NCI-H1417 (cell line): ENCODE measurements around the gene CCR2.
"Not testable (repeated sequence)": the region's sequence is repeated elsewhere in the genome, so short reads cannot be mapped to it uniquely, and the experiment has no call there.

ENCODE experiments used
- DNase-seq, 3 experiments: peaks; one replicate each; lab custom pipeline; 2025; lab: John Stamatoyannopoulos, UW

Gene CCR2

DNA sequence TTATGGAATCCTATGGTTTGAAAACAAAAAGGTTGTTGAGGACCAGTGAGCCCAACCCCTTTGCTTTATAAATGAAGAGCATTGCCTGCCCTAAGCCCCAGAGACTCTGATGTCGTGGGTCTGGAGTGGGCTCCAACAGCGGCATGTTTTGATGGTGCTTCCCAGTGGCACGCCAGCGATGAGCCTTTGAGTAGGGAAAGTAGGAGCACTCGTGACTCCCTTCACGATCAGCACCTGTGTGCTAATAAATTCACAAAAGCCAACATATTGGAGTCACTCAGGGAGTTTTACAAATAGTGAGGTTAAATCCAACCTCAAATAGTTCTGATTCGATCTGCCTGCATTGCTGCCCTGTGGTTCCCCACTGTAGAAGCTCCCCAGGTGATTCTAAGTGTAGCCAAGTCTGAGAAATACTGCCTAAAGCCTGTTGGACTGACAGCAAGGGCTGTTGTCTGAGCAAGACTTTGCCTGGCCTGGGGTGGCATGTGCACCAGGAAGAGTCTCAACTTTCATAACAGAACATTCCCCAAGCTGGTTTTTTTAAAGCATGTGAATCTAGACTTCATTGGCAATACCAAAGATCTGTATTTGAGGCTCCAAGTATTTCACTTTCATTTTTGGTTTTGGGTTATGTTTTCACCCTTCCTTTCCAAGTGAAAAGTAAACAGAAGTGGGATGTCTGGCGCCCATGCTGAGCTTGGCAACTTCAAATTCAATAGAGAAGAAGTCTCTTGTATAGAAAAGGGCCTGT, 26.7 kb downstream of the CCR2 start:
- DNase-seq: no peak

DNA sequence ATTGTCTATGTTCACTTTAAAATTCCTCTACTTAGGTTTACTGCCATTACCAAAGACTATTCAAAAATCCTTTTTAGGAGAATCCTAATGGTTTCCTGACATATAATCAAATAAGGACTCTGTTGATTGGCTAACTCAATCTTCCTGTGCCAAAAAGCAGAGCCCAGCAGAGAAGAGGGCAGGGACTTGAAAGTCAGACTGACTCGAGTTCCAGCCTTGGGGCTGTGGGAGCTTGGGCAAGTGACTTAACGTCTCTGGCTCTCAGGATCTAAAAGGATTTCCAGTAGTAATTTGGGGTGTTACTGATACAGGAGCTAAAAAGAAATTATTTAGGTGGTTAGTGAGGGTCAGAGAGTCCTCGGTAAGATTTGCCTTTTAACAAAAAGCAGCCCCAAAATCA, 27.7 kb downstream of the CCR2 start:
- no peak for DNase-seq

DNA sequence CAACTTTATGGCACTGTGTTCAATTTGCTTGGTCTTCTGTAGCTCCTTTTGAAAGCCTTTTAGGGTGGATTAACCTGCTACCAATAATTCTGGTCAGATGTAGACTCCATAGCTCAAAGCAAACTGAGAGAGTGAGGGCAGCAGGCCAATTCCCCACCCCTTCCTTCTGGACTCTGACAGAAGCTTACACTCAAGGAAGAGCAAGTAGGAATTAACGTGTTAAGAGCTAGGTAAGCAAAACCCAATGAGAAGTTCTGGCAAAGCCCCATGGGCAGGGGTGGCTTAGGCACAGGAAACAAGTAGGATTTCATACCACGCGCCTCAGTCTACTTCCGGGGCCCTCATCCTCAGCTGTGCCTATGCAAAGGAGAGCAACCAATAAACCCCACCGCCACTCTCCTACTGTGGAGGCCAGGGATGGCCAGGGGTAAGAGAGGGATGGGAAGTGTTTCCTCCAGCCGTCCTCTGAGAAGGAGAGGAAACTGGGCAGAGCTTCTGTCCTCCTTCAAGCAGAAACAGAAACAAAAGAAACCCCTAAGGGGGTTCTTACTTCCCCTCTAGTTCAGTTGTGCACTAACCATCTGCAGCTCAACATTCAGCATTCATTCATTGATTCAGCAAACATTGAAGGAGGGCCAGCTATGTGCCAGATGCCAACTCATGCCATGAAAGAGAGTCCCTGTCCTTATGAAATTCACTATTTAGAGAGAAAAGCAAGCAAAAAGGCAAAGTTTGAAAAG, 29.5 kb downstream of the CCR2 start:
- no peak for DNase-seq

DNA sequence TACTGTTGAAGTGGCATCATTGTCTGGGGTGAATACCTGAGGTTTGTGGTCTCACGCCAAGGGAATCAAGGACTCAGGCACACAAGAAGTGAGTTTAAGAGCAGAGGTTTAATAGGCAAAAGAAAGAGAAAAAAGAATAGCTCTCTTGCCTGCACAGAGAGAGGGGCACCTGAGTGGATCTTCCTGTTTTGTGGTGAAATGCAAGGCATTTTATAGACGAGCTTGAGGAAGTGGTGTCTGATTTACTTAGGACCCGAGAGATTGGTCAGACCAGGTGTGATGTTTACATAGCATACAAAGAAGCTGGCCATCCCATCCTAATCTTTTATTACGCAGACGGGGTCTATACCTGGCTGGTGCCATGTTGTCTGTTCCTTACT, 30.0 kb downstream of the CCR2 start:
- no peak for DNase-seq

DNA sequence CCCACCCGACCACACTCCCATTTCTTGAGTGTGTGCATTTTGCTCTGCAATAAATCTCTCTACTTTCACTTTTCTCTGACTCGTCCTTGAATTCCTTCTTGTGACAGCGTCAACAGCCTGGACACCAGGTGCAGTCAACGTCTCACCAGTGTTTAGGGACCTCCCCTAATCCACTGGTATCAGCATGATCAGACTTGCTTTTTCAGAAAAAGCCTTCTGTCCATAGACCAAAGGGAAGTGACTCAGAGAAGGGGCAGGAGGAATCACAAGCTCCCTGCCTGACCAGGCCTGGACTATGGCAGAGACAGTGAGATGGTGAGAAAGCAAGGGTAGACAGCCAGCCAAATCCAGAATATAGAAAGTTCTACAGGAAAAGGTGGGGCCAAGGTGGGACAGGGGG, 32.3 kb downstream of the CCR2 start:
- DNase-seq: peak; percentile 2 to 57 (median 32)

DNA sequence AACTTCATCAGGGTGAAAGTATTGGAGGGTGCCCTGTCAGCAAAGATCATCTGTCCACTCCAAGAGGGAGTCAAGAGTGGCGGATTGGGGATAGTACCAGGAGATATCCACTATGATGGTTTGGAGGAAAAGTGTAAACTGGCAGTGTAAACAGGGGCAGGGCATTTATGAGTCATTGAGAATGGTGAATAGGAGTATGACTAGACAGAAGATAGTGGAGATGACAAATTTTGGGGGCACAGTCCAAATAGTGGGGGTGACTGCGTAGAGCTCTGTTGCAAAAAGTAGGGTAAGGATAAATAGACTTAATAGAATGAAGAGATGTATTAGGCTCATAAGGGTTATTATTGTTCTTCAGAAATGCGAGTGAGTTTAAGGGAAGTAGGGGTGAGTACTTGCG, 34.9 kb downstream of the CCR2 start:
- DNase-seq: not testable (repeated sequence)

DNA sequence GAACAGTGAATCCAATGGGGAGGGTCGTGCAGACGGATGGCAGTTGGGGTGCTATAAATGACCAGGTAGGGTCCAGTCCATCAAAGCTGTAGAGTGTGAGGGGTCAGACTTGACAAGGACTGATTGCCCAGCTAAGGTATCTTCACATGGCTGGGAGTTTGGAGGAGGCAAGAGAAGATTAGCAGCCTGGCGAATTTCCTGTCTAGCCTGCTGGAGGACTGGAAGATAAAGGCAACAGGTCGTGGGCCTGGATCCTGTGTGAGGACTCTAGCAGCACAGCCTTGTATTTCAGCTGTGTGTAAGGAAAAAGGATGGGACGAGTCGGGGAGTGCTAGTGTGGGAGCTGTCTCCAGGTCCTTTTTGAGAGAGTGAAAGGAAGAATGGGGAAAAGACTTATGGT, 35.4 kb downstream of the CCR2 start:
- no peak for DNase-seq

DNA sequence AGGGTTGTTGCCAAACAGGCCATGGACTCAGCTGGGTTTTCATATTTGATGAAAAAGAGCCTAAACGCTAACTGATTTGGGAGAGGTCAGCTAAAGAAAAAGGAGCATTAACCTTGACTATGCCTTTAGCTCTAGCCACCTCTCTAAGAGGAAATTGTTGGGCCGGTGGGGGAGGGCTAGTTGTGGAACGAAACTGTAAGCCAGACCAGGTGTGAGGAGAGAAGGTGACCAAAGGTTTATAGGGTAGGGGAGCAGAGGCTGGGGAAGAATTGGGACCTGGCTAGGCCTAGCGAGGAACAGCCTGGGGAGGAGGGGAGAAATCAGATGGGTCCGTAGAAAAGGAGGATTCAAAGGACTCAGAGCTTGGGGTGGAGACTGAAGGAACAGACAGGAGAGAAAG, 37.6 kb downstream of the CCR2 start:
- DNase-seq: not testable (repeated sequence)

DNA sequence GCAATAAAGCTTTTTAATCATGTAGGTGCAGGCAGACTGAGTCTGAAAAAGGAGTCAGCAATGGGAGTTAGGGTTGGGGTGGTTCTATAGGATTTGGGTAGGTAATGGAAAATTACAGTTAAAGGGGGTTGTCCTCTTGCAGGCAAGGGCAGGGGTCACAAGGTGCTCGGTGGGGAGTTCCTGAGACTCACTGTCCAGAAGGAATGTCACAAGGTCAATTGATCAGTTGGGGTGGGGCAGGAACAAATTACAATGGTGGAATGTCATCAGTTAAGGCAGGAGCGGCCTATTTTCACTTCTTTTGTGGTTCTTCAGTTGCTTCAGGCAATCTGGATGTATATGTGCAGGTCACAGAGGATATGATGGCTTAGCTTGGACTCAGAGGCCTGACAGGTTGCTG, 39.1 kb downstream of the CCR2 start:
- no peak for DNase-seq

DNA sequence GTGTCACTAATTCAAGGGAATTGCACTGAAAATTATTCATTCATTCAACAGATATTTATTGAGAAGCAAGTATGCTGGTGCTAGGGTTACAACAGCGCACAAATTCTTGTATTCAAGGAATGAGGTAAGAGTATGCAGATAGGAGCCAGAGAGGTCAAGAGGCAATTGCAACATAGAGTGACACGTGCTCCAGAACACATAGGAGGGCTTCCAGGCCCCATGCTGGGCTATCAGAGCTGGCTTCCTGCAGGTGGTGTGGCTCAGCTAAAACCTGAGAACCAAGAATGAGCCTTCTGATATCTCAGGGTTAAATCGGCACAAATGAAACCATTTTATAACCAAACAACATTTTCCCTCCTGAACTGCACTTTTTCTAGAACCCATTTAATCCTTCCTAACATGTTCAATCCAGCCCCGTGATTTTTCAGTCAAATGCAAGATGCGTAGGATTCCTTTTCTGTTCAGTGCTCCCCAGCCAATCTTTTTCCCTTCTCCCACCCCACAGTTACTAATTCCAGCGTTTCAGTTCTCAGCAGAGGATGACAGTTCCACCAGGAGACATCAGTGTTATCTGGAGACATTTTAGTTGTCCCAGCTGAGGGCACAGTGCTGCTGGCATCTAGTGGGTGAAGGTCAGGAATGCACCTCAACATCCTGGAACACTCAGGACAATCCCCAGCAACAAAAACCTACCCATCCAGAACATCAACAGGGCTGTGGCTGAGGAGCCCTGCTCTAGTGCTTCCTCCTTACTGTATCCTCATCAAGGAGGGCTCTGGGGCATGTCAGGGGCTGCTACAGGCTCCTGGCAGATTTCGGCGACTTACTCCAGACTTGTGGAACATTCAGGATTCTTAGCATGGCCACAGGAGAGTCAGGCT, 39.9 kb downstream of the CCR2 start:
- DNase-seq: peak in 1 of 3 experiments; percentile 26

DNA sequence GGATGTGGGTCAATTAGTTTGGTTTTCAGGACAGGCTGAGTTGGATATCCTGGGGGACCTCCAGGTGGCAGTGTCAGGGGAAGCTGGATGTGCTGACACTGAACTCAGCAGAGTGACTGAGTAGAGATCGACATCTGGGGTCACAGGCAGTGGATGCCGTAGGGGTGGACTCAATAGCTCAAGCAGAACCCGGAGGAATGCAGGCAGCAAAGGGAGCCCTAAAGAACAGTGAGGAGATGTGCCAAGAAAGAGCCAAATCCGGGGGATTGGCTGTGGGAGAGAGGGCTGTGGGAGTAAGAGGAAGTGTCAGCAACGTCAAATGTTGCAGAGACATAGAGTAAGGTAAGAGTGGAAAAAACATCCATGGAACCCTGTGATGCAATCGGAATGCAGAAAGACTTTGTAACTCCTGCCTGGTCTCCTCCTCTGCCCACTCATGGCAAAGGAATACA, 41.3 kb downstream of the CCR2 start:
- no peak for DNase-seq

DNA sequence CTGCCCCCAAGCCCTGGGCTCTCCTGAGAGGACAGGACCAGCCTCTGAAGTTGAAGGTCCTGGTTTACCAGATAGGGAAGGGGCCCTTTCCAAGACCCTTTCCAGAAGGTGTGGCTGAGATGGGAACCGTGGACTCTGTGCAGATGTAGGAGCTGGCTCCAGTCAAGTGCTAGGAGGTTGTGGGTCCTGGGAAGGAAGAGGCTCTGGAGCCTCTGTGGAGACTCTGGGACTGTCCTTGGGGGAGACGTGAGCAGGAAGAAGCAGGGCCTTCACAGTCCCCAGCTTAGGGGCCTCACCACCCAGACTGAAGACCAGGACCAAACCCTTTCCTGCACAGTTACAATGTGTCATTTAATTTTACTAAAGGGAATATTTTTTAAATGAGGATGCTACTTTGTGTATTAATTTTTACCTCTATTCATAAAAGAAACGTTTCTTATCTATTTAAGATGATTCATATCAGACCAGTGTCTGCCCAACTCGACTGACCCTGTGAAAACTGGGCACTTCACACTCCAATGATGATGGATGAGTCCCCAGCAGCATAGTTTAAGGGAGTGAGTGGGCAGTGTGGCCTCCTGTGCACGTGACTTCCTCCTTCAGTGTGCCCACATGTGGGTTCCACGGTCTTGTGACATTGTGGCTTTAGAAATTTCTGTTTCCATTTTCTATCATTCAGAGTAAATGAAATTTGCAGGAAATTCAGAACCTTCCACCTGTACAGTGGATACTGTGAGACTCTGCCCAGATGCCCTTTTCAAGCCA, 42.0 kb downstream of the CCR2 start:
- no peak for DNase-seq

DNA sequence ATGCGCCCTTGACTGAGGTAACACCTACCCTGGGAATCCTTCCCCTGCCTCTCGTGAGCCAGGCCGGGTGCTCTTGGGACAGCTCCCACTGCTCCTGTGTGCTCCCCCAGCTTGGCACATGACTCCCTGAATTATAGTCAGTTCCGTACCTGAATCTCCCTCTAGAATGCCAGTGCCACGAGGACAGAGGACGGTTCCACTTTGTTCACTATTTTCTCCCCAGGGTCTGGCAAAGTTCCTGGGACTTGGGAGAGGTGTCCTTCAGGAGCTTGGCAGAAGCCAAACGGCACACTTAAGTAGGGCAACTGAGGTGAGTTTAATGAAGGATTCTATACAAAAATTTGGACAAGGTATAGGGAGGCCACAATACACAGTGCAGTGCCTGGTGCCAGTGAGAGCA, 43.2 kb downstream of the CCR2 start:
- DNase-seq: no peak

DNA sequence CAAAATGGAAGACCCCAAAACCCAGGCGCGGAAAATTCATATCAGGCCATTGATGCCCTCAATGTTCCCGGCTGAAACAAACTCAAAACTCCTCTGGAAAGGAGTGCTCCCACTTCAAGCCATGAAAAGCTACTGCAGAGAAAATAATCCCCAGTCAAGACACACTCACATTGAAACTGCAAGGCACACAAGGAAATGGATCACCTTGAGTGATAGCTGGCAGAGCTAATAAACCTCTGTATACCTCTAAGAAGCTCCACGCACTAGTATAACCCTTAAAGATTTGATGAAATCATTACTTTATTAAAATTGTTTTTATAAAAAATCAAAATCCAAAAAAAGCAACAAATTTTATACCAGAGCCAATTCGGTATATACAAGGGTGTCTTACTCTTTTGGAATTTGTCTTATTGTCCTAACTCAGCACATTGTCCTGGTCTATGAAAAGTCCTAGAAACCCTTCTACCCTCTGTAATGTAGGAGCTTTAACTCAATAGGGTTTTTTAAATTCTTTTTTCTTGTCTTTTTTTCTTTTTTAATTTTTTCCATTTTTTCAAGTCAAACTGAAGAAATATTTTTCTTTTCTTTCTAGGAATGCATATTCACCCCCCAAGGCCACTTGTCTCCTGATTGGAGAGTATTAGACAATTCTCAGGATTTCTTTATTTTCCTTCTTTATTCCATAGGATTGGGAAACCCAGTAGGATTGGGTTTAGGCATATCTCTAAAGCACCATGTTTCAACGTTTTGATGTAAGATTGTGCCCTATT, 44.5 kb downstream of the CCR2 start:
- no peak for DNase-seq

DNA sequence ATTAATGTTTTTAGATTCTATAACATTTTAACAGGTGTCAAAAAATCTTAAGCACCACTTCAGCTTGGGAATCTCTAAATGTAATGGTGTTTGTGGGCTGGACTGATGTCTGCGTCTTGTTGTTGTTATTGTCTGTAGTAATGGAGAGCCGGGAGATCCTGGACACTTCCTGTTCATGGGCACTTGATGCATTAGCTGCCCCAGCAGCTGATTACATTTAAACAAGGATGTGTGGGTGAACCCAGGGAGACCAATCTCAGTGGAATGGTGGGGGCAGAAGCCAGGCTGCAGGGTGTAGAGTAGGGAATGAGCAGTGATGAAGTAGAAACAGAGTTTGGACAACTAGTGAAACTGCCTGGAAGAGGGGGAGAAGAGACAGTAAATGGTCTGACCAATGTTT, 45.2 kb downstream of the CCR2 start:
- no peak for DNase-seq

DNA sequence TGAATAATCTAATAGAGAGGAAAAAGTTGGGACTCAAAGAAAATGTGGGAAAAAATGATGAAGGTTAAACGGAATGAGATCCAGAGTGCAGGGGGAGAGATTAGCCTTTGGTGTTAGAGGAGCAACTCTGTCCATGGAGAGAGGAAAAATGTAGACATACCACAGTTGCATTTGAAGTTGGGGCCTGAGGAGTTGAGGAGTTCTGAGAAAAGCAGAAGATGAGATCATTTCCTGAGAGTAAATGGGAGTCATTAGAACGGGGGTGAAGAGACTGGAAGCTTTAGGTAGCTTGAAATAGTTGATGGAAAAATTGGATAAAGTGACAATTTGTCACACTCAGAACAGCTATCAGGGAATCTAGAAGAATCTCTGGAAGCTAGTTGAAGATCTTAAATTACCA, 45.6 kb downstream of the CCR2 start:
- DNase-seq: no peak

DNA sequence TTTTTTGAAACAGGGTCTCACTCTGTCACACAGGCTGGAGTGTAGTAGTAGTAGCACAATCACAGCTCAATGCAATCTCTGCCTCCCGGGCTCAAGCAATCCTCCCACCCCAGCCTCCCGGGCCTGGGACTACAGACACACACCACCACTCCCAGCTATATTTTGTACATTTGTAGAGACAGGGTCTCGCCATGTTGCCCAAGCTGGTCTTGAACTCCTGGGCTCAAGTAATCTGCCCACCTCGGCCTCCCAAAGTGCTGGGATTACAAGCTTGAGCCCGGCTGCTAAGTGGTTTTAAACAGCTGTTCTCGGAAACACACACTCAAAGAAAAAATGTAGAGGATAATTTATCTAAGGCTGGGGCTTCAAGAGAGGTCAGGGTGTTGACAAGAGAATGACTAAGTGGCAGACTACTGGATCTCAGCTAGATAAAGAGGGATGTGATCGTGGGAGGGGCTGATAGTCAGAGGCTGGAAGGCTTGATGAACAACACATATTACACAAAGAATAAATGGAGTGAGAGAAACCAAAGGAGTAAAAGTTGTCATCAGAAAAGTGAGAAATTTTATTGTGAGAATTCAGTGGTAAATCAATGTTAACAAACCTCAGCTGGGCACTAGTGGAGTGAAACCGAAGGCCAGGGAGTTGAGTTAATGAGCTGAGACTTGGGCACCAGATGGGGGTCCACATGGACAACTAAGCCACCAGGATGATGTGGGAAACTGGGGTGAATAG, 46.3 kb downstream of the CCR2 start:
- peak in 2 of 3 experiments; percentile 2 to 5 for DNase-seq

DNA sequence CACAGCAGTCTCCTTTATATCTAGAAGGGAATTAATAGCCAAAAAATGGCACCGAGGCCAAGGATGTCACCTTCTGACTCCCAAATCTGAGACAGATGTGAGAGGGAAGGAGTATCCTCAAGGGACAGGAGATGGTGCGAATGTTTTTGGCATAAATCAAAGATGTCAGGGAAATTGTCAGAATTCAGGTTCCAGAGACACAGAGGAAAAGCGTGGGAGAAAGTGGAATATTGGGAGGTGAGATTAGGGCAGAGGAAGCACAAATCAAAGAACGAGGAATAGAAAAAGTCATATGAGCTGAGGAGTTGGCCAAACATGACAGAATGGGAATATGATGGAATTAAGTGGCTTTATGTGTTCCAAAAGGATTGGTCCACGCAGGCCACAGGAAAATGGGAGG, 46.9 kb downstream of the CCR2 start:
- no peak for DNase-seq

DNA sequence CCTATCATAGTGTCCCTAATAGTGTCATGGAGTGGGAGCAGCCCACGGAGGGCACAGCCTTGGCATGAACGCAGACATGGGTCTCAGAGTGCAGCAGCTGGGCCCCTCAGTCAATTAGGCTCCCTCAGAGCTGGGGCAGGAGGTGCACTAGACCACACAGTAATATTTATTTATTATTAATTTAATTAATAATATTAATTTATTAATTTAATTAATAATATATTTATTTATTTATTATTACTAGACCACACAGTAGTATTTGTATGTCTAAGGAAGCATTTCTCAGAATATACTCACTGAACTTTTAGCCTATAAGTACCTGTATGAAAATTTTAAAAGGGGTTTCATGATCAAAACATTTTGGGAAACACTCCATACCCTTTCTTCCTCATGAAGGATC, 47.7 kb downstream of the CCR2 start:
- DNase-seq: no peak

DNA sequence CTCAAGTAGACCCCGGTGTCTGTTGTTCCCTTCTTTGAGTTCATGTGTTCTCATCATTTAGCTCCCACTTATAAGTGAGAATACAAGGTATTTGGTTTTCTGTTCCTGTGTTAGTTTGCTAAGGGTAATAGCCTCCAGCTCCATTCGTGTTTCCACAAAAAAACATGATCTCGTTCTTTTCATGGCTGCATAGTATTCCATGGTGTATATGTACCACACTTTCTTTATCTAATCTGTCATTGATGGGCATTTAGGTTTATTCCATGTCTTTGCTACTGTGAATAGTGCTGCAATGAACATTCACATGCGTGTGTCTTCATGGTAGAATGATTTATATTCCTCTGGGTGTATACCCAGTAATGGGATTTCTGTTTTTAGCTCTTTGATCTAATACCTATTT, 49.0 kb downstream of the CCR2 start:
- not testable (repeated sequence) for DNase-seq
